CD4-positive, alpha-beta T cell treated with Interferon gamma for 1 hour (primary cell): ENCODE results near the gene ICE2.
"Not testable (repeated sequence)": the region's sequence is repeated elsewhere in the genome, so short reads cannot be mapped to it uniquely, and the experiment has no call there.

Source experiments
- DNase-seq: peaks from one replicate; pipeline ENCODE4 v3.0.0-alpha.2; 2020

ICE2 gene

GRCh38 chr15:60442031-60442650 lies 36.8 kb downstream of the ICE2 start:
- no peak for DNase-seq

GRCh38 chr15:60441331-60441730 lies 37.6 kb downstream of the ICE2 start:
- no peak for DNase-seq

- DNase-seq, result no peak
These were observed 40.3 kb downstream of the ICE2 start for GRCh38 chr15:60438646-60439045.

- no peak for DNase-seq
These were observed 50.0 kb downstream of the ICE2 start for GRCh38 chr15:60428935-60429334.

- no peak for DNase-seq
These were observed 52.0 kb downstream of the ICE2 start for GRCh38 chr15:60426870-60427508.

GRCh38 chr15:60425461-60425860 lies 53.5 kb downstream of the ICE2 start:
- DNase-seq, result no peak

- DNase-seq, result no peak
These were observed 54.9 kb downstream of the ICE2 start for GRCh38 chr15:60424006-60424405.

GRCh38 chr15:60423537-60423936 lies 55.4 kb downstream of the ICE2 start:
- no peak for DNase-seq

- DNase-seq, result no peak
These were observed 57.4 kb downstream of the ICE2 start for GRCh38 chr15:60421544-60421943.

- no peak for DNase-seq
These were observed 58.7 kb downstream of the ICE2 start for GRCh38 chr15:60420203-60420716.

GRCh38 chr15:60419753-60420152 lies 59.2 kb downstream of the ICE2 start:
- no peak for DNase-seq

- DNase-seq, result no peak
These were observed 60.8 kb downstream of the ICE2 start for GRCh38 chr15:60418096-60418495.

- DNase-seq, result no peak
These were observed 61.8 kb downstream of the ICE2 start for GRCh38 chr15:60417112-60417511.

- no peak for DNase-seq
These were observed 62.5 kb downstream of the ICE2 start for GRCh38 chr15:60416484-60416883.

GRCh38 chr15:60414016-60414682 lies 64.8 kb downstream of the ICE2 start:
- no peak for DNase-seq

GRCh38 chr15:60413231-60413824 lies 65.6 kb downstream of the ICE2 start:
- no peak for DNase-seq

GRCh38 chr15:60412807-60413206 lies 66.1 kb downstream of the ICE2 start:
- DNase-seq, result not testable (repeated sequence)

GRCh38 chr15:60411774-60412425 lies 67.0 kb downstream of the ICE2 start:
- no peak for DNase-seq

- DNase-seq, result not testable (repeated sequence)
These were observed 68.6 kb downstream of the ICE2 start for GRCh38 chr15:60410350-60410749.

- DNase-seq, result no peak
These were observed 70.4 kb downstream of the ICE2 start for GRCh38 chr15:60408463-60408981.

GRCh38 chr15:60407415-60407805 lies 71.5 kb downstream of the ICE2 start:
- DNase-seq, result no peak

GRCh38 chr15:60406513-60407414 lies 72.2 kb downstream of the ICE2 start:
- DNase-seq, result no peak
